DND-41 (cell line): ENCODE measurements around the gene GALNT1.

Experiments used
- ATAC-seq: fragments of 200-7000 bp; cut with Tn5 transposase; 3 replicates; pipeline ENCODE4 v1.9.1; 2021; ENCODE audit warnings: low read depth; ENCODE audit not compliant: insufficient read depth
- DNase-seq: peaks from one replicate; pipeline ENCODE4 v3.0.0-alpha.2; 2020
- H2AFZ ChIP-seq: 2 replicates; pipeline ENCODE4 v1.6.0; 2012; ENCODE audit warnings: low read depth, low read length
- H3K27ac ChIP-seq: 2 replicates; pipeline ENCODE4 v1.5.1; 2012; ENCODE audit warnings: low read length, inconsistent platforms
- H3K27me3 ChIP-seq: fragments of 200-600 bp; sonication (generic); 2 replicates; pipeline ENCODE4 v1.6.0; 2012; ENCODE audit warnings: low read length, mild to moderate bottlenecking, inconsistent platforms; ENCODE audit not compliant: insufficient read depth, poor library complexity
- H3K36me3 ChIP-seq: 2 replicates; pipeline ENCODE4 v1.5.1; 2012; ENCODE audit warnings: low read length, inconsistent platforms; ENCODE audit not compliant: insufficient read depth
- H3K4me1 ChIP-seq: 2 replicates; pipeline ENCODE4 v1.5.1; 2012; ENCODE audit warnings: mild to moderate bottlenecking, low read length; ENCODE audit not compliant: insufficient read depth
- H3K4me2 ChIP-seq: 2 replicates; pipeline ENCODE4 v1.6.0; 2012; ENCODE audit warnings: mild to moderate bottlenecking, moderate library complexity, low read length, inconsistent platforms; ENCODE audit not compliant: insufficient read depth
- H3K4me3 ChIP-seq, 2 experiments: fragments of 200-600 bp in 1 of 2; shearing (Covaris generic) in 1 of 2; 2 replicates each; pipeline ENCODE4 v1.5.1; 2012 to 2016; ENCODE audit warnings: inconsistent platforms in 2 of 2, low read length in 2 of 2, mild to moderate bottlenecking in 2 of 2, low read depth in 1 of 2, moderate library complexity in 1 of 2
- H3K79me2 ChIP-seq: 2 replicates; pipeline ENCODE4 v1.6.0; 2012; ENCODE audit warnings: low read length, inconsistent platforms; ENCODE audit not compliant: insufficient read depth
- H3K9ac ChIP-seq: 2 replicates; pipeline ENCODE4 v1.6.0; 2012; ENCODE audit warnings: low read depth, mild to moderate bottlenecking, inconsistent platforms, low read length, moderate library complexity
- H3K9me3 ChIP-seq: 2 replicates; pipeline ENCODE4 v1.5.1; 2012; ENCODE audit warnings: low read length, moderate library complexity, mild to moderate bottlenecking, inconsistent platforms; ENCODE audit not compliant: insufficient read depth, severe bottlenecking
- H4K20me1 ChIP-seq: 2 replicates; pipeline ENCODE4 v1.6.0; 2012; ENCODE audit warnings: low read length; ENCODE audit not compliant: insufficient read depth
- EZH2 ChIP-seq: IDR thresholded peaks from 3 replicates; pipeline ENCODE4 v1.6.1; 2012; ENCODE audit warnings: borderline replicate concordance, low read depth, mild to moderate bottlenecking, moderate library complexity, low read length, inconsistent platforms; ENCODE audit not compliant: severe bottlenecking
- TF ChIP-seq, protein P1 (sequence below): IDR thresholded peaks from 2 replicates; pipeline ENCODE4 v1.5.1; 2012; ENCODE audit warnings: borderline replicate concordance, low read length, moderate library complexity, mild to moderate bottlenecking; ENCODE audit not compliant: poor library complexity, severe bottlenecking; ENCODE audit errors: extremely low read depth

The GALNT1 gene

GRCh38 chr18:35597758-35598157 lies 16.2 kb downstream of the GALNT1 start:
- TF ChIP-seq EZH2: no peak
- TF ChIP-seq, protein P1, sequence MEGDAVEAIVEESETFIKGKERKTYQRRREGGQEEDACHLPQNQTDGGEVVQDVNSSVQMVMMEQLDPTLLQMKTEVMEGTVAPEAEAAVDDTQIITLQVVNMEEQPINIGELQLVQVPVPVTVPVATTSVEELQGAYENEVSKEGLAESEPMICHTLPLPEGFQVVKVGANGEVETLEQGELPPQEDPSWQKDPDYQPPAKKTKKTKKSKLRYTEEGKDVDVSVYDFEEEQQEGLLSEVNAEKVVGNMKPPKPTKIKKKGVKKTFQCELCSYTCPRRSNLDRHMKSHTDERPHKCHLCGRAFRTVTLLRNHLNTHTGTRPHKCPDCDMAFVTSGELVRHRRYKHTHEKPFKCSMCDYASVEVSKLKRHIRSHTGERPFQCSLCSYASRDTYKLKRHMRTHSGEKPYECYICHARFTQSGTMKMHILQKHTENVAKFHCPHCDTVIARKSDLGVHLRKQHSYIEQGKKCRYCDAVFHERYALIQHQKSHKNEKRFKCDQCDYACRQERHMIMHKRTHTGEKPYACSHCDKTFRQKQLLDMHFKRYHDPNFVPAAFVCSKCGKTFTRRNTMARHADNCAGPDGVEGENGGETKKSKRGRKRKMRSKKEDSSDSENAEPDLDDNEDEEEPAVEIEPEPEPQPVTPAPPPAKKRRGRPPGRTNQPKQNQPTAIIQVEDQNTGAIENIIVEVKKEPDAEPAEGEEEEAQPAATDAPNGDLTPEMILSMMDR: no peak
- no peaks in the 10 kb centered on the region for H3K4me1 ChIP-seq
- H3K27ac ChIP-seq: no peak overlapping the region
- H3K9ac ChIP-seq: no peak overlapping the region
- no peaks in the 10 kb centered on the region for H3K27me3 ChIP-seq
- no peaks in the 10 kb centered on the region for H3K36me3 ChIP-seq
- peaks cover 20% of the 10 kb centered on the region for H3K9me3 ChIP-seq
- no peak for ATAC-seq
- H2AFZ ChIP-seq: no peak overlapping the region
- DNase-seq: no peak
- no peak overlapping the region for H3K4me2 ChIP-seq
- H3K4me3 ChIP-seq: no peak overlapping the region
- H3K79me2 ChIP-seq: peaks cover 54% of the 10 kb centered on the region
- H4K20me1 ChIP-seq: peaks cover 24% of the 10 kb centered on the region

GRCh38 chr18:35602193-35602820 lies 20.8 kb downstream of the GALNT1 start:
- Histone ChIP-seq H3K36me3 (no peaks in the 10 kb centered on the region), H3K4me3 (no peak overlapping the region), H3K4me1 (no peaks in the 10 kb centered on the region), H3K27me3 (no peaks in the 10 kb centered on the region), H3K9me3 (peaks cover 24% of the 10 kb centered on the region), H2AFZ (no peak overlapping the region), H4K20me1 (peaks cover 11% of the 10 kb centered on the region; the same call in 1 of the 2 replicates), H3K27ac (no peak overlapping the region), H3K79me2 (peaks cover 59% of the 10 kb centered on the region), H3K9ac (no peak overlapping the region), H3K4me2 (no peak overlapping the region)
- TF ChIP-seq, protein P1: no peak
- ATAC-seq: no peak
- DNase-seq: no peak

DNA sequence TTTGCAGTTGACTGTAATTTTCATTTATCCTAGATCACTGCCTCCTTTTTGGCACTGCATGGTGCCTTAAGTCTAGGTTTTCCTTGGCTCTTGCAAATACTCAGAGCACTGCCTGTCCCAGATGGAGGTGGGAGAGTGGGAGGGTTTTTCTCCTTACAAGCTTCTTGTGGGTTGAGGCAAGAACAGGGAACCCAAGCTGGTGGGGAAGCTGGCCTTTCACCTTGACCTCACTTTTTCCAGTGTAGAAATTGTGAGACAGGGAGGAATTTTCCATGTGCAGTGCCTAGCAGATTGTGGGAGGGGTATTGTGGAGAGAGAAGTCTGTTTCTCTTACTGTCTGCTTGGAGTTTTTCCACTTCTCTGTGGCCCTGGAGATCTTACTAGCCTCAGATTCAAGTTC lies 21.5 kb downstream of the GALNT1 start:
- no peak for ATAC-seq
- H2AFZ ChIP-seq: no peak overlapping the region
- H3K27ac ChIP-seq: no peak overlapping the region
- H3K9me3 ChIP-seq: peaks cover 24% of the 10 kb centered on the region
- no peak overlapping the region for H3K4me3 ChIP-seq
- H4K20me1 ChIP-seq: peaks cover 15% of the 10 kb centered on the region; the same call in 1 of the 2 replicates
- no peak for TF ChIP-seq EZH2
- TF ChIP-seq, protein P1: no peak
- no peak overlapping the region for H3K9ac ChIP-seq
- H3K4me2 ChIP-seq: no peak overlapping the region
- H3K27me3 ChIP-seq: no peaks in the 10 kb centered on the region
- H3K79me2 ChIP-seq: peaks cover 60% of the 10 kb centered on the region
- no peaks in the 10 kb centered on the region for H3K4me1 ChIP-seq
- no peaks in the 10 kb centered on the region for H3K36me3 ChIP-seq
- DNase-seq: no peak
